C4-2B (cell line): ENCODE data around the gene SRL.

ENCODE experiments used
- ZFX ChIP-seq: fragments of 450-650 bp; IDR thresholded peaks from 2 replicates; pipeline ENCODE4 v1.6.1; 2017
- TF ChIP-seq, protein P1 (sequence below): fragments of 450-650 bp; conservative IDR thresholded peaks from 2 replicates; pipeline ENCODE4 v1.5.1; 2017; ENCODE audit warnings: mild to moderate bottlenecking

DNA sequence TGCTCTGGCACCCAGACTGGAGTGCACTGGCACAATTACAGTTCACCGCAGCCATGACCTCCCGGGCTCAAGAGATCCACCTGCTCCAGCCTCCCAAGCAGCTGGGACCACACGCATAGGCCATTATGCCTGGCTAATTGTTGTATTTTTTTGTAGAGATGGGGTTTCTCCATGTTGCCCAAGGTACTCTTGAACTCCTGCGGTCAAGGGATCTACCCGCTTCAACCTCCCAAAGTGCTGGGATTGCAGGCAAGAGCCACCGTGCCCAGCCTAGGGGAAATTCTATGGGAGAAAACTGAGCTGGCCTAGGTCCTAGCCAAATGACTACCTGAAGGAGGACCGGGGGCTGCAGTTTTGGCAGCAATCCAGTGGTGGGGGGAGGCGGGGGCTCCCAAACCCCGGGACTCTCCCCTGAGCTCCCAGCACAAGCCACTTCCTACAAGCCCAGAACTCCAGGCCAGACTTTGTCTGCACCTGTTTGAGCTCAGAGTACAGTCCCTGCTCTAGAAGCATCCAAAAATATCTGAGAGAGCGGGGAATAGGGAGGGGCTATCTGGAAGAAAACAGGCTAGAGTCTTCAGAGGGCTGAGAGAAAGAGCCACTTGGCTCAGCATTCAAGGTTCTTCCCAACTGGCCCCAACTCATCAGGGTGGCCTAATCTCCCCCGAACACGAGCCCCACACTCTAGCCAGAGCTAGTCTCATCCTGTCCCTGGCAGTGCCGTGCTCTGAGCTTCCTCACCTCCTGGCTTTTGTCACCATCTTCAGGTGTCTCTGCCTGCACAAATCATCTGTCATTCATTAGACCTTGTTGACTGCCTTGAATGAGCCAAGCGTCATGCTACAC is 9.1 kb downstream of the SRL start:
- TF ChIP-seq, protein P1, sequence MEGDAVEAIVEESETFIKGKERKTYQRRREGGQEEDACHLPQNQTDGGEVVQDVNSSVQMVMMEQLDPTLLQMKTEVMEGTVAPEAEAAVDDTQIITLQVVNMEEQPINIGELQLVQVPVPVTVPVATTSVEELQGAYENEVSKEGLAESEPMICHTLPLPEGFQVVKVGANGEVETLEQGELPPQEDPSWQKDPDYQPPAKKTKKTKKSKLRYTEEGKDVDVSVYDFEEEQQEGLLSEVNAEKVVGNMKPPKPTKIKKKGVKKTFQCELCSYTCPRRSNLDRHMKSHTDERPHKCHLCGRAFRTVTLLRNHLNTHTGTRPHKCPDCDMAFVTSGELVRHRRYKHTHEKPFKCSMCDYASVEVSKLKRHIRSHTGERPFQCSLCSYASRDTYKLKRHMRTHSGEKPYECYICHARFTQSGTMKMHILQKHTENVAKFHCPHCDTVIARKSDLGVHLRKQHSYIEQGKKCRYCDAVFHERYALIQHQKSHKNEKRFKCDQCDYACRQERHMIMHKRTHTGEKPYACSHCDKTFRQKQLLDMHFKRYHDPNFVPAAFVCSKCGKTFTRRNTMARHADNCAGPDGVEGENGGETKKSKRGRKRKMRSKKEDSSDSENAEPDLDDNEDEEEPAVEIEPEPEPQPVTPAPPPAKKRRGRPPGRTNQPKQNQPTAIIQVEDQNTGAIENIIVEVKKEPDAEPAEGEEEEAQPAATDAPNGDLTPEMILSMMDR = no peak
- TF ChIP-seq ZFX = no peak
